HepG2 (cell line): ENCODE measurements around the gene RALY. TPM values are rescaled to one million over a fixed set of nuclear protein-coding genes. Genes with fewer than 3 reads are reported as not detected.

Experiments used
- AHR ChIP-seq: IDR thresholded peaks from 2 replicates; pipeline ENCODE4 v1.6.1; 2018; ENCODE audit warnings: missing genetic modification reagents, missing compliant biosample characterization
- ARID2 ChIP-seq: sonication (generic); formaldehyde crosslinking; IDR thresholded peaks from 2 replicates; pipeline ENCODE4 v1.8.1; 2022; ENCODE audit warnings: mild to moderate bottlenecking, missing genetic modification reagents, borderline replicate concordance
- CHD2 ChIP-seq: IDR thresholded peaks from 2 replicates; pipeline ENCODE4 v1.6.1; 2011; ENCODE audit warnings: low read depth, low read length, improper control_type of control experiment
- CREBL2 ChIP-seq: sonication (generic); formaldehyde crosslinking; IDR thresholded peaks from 2 replicates; pipeline ENCODE4 v1.8.1; 2023; ENCODE audit warnings: missing genetic modification reagents, mild to moderate bottlenecking, borderline replicate concordance
- EED ChIP-seq: sonication (generic); formaldehyde crosslinking; IDR thresholded peaks from 2 replicates; pipeline ENCODE4 v1.5.0; 2020; ENCODE audit warnings: mild to moderate bottlenecking, missing genetic modification reagents
- FOXK1 ChIP-seq: sonication (generic); formaldehyde crosslinking; IDR thresholded peaks from 2 replicates; pipeline ENCODE4 v1.4.0; 2020; ENCODE audit warnings: low read depth, missing genetic modification reagents, borderline replicate concordance
- HES4 ChIP-seq: sonication (generic); formaldehyde crosslinking; IDR thresholded peaks from 2 replicates; pipeline ENCODE4 v1.9.0; 2021; ENCODE audit warnings: mild to moderate bottlenecking, missing genetic modification reagents, borderline replicate concordance
- IRF1 ChIP-seq: sonication (generic); formaldehyde crosslinking; IDR thresholded peaks from 2 replicates; pipeline ENCODE4 v1.4.0; 2020; ENCODE audit warnings: low read depth, mild to moderate bottlenecking, missing genetic modification reagents
- KDM5A ChIP-seq: fragments of 200-600 bp; sonication (generic); IDR thresholded peaks from 2 replicates; pipeline ENCODE4 v1.7.0; 2018; ENCODE audit warnings: antibody characterized with exemption, mild to moderate bottlenecking, low read length, borderline replicate concordance
- KDM6A ChIP-seq: IDR thresholded peaks from 2 replicates; pipeline ENCODE4 v1.6.1; 2016; ENCODE audit warnings: low read depth
- LCORL ChIP-seq, 2 experiments: fragments of 450-650 bp in 1 of 2; sonication (generic) in 1 of 2; formaldehyde crosslinking in 1 of 2; IDR thresholded peaks; 2 replicates each; pipeline versions ENCODE4 v1.5.0 to v1.6.1; 2017 to 2020; ENCODE audit warnings: antibody characterized with exemption in 1 of 2, missing genetic modification reagents in 1 of 2
- NCOA5 ChIP-seq: sonication (generic); formaldehyde crosslinking; IDR thresholded peaks from 2 replicates; pipeline ENCODE4 v1.4.0; 2020; ENCODE audit warnings: missing genetic modification reagents
- NR3C1 ChIP-seq: sonication (generic); formaldehyde crosslinking; IDR thresholded peaks from 2 replicates; pipeline ENCODE4 v1.4.0; 2020; ENCODE audit warnings: missing genetic modification reagents
- SMAD9 ChIP-seq: sonication (generic); formaldehyde crosslinking; IDR thresholded peaks from 2 replicates; pipeline ENCODE4 v1.5.1; 2020; ENCODE audit warnings: mild to moderate bottlenecking, missing genetic modification reagents
- SUZ12 ChIP-seq: fragments of 150-350 bp; IDR thresholded peaks from 2 replicates; pipeline ENCODE4 v1.6.1; 2014; ENCODE audit warnings: low read depth, low read length
- TCF7 ChIP-seq: sonication (generic); IDR thresholded peaks from 2 replicates; pipeline ENCODE4 v1.6.1; 2016; ENCODE audit warnings: antibody characterized with exemption, low read depth
- TERF1 ChIP-seq: sonication (generic); formaldehyde crosslinking; IDR thresholded peaks from 2 replicates; pipeline ENCODE4 v1.8.0; 2022; ENCODE audit warnings: mild to moderate bottlenecking, missing genetic modification reagents, moderate library complexity
- ZNF12 ChIP-seq: sonication (generic); formaldehyde crosslinking; IDR thresholded peaks from 2 replicates; pipeline ENCODE4 v1.5.0; 2020; ENCODE audit warnings: missing genetic modification reagents
- ZNF124 ChIP-seq: sonication (generic); formaldehyde crosslinking; IDR thresholded peaks from 2 replicates; pipeline ENCODE4 v1.4.0; 2020; ENCODE audit warnings: missing genetic modification reagents
- ZNF207 ChIP-seq: fragments of 450-650 bp; IDR thresholded peaks from 2 replicates; pipeline ENCODE4 v1.6.1; 2016; ENCODE audit warnings: antibody characterized with exemption, borderline replicate concordance
- ZNF225 ChIP-seq: sonication (generic); formaldehyde crosslinking; IDR thresholded peaks from 2 replicates; pipeline ENCODE4 v1.4.0; 2020; ENCODE audit warnings: mild to moderate bottlenecking, missing genetic modification reagents
- ZNF33A ChIP-seq: sonication (generic); formaldehyde crosslinking; IDR thresholded peaks from 2 replicates; pipeline ENCODE4 v1.5.1; 2020; ENCODE audit warnings: missing genetic modification reagents, mild to moderate bottlenecking, moderate library complexity, borderline replicate concordance
- ZNF574 ChIP-seq: sonication (generic); formaldehyde crosslinking; IDR thresholded peaks from 2 replicates; pipeline ENCODE4 v1.4.0; 2020; ENCODE audit warnings: missing genetic modification reagents
- ZNF605 ChIP-seq: sonication (generic); formaldehyde crosslinking; IDR thresholded peaks from 2 replicates; pipeline ENCODE4 v1.8.0; 2022; ENCODE audit warnings: mild to moderate bottlenecking, missing genetic modification reagents
- ZNF616 ChIP-seq: sonication (generic); formaldehyde crosslinking; IDR thresholded peaks from 2 replicates; pipeline ENCODE4 v1.5.0; 2020; ENCODE audit warnings: low read depth, mild to moderate bottlenecking, missing genetic modification reagents
- ZNF713 ChIP-seq: sonication (generic); formaldehyde crosslinking; IDR thresholded peaks from 2 replicates; pipeline ENCODE4 v1.4.0; 2020; ENCODE audit warnings: mild to moderate bottlenecking, missing genetic modification reagents
- ZNF781 ChIP-seq: sonication (generic); formaldehyde crosslinking; IDR thresholded peaks from 2 replicates; pipeline ENCODE4 v1.5.1; 2020; ENCODE audit warnings: borderline replicate concordance, mild to moderate bottlenecking, missing genetic modification reagents; ENCODE audit errors: not compliant biosample characterization
- ZNF878 ChIP-seq: sonication (generic); formaldehyde crosslinking; IDR thresholded peaks from 2 replicates; pipeline ENCODE4 v1.8.1; 2023; ENCODE audit warnings: mild to moderate bottlenecking, missing genetic modification reagents, moderate library complexity
- polyA plus RNA-seq, 8 experiments: library from polyadenylated mRNA; depleted of rRNA in 3 of 8; stranded (reverse) in 7 of 8; unstranded in 1 of 8; fragments of >200 nt; fragmentation: Illumina TruSeq in 4 of 8; extraction: Trizol in 4 of 8; gene quantifications; 2 replicates each; pipeline versions ENCODE4 v1.2.1 to v1.2.3, GENCODE V29; 2011 to 2016; ENCODE audit warnings: low read depth in 4 of 8, missing spikeins in 1 of 8, mixed read lengths in 1 of 8; ENCODE audit not compliant: insufficient read depth in 1 of 8
- total RNA-seq, 5 experiments: library from RNA; depleted of rRNA; stranded (reverse); fragments of >200 nt; fragmentation: Illumina TruSeq; extraction: Trizol; gene quantifications; 2 replicates each; pipeline ENCODE4 v1.2.3, GENCODE V29; 2016; ENCODE audit warnings: low read depth in 1 of 5

The RALY gene
- total and polyA plus RNA-seq, 2 of the 13 experiments (the other 11 are each of a cell fraction or from before 2014, with no cell fraction given), result 178 to 186 TPM

- TF ChIP-seq CREBL2 (CRISPR knock-in tag), result no peak
- no peak for TF ChIP-seq ZNF124 (CRISPR knock-in tag)
- no peak for TF ChIP-seq EED (CRISPR knock-in tag)
- no peak for TF ChIP-seq FOXK1 (CRISPR knock-in tag)
- TF ChIP-seq SMAD9 (CRISPR knock-in tag), result no peak
- no peak for TF ChIP-seq ZNF781 (CRISPR knock-in tag)
- no peak for TF ChIP-seq ZNF12 (CRISPR knock-in tag)
- no peak for TF ChIP-seq LCORL (IDR thresholded peaks at IDR 0.05)
- peak; percentile 35; the same call in 1 of the 2 replicates for TF ChIP-seq LCORL (CRISPR knock-in tag; IDR thresholded peaks at IDR 0.05)
- no peak for TF ChIP-seq ZNF574
- no peak for TF ChIP-seq ZNF713
- no peak for TF ChIP-seq KDM5A
- no peak for TF ChIP-seq NR3C1 (CRISPR knock-in tag)
- TF ChIP-seq TCF7, result no peak
- no peak for TF ChIP-seq SUZ12
- TF ChIP-seq ARID2 (CRISPR knock-in tag), result no peak
- TF ChIP-seq TERF1 (CRISPR knock-in tag), result no peak
- no peak for TF ChIP-seq KDM6A (CRISPR knock-in tag)
- TF ChIP-seq NCOA5 (CRISPR knock-in tag), result no peak
- no peak for TF ChIP-seq ZNF616
- no peak for TF ChIP-seq ZNF878 (CRISPR knock-in tag)
- TF ChIP-seq ZNF605, result no peak
- no peak for TF ChIP-seq AHR (CRISPR knock-in tag)
- TF ChIP-seq ZNF33A (CRISPR knock-in tag), result no peak
- TF ChIP-seq IRF1 (CRISPR knock-in tag), result no peak
- TF ChIP-seq ZNF225 (CRISPR knock-in tag), result no peak
- TF ChIP-seq HES4, result no peak
- no peak for TF ChIP-seq CHD2
- TF ChIP-seq ZNF207, result no peak
Measured at GRCh38 chr20:34022151-34022838, 28.6 kb downstream of the RALY start (continued).
